ENCODE results near the gene LIMS3.
"Not testable (repeated sequence)": the region's sequence is repeated elsewhere in the genome, so short reads cannot be mapped to it uniquely, and the experiment has no call there.

LIMS3 gene

GRCh38 chr2:109898462-109899336, at the start of gene LIMS3:
Gene LIMS3, plus strand, starts transcription at chr2:109898688. Its CDS starts 41 bp downstream, at chr2:109898729.
- DNase-seq (ENCODE audit: low spot score) = not testable (repeated sequence)

GRCh38 chr2:109871129-109871751, 27.2 kb upstream of the LIMS3 start:
- not testable (repeated sequence) for DNase-seq (ENCODE audit: low spot score)

DNA sequence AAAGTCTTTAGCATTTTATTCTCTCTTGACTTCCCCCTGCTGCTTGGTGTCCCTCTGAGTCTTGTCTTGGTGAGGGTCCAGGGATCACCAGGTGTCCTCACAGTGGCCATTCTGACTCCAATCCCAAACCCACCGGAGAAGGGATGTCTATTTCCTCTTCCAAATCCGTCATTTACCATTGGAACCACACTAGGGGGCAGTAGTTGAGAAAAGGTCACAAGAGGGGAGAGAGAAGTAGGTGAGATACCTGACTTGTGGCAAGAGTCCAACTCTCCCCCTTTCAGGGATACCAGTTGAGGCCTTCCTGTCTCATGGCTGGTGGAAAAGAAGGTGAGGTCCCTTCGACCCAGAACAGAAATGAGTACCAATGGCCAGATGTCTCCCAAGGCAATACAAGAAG, 21.9 kb upstream of the LIMS3 start:
- not testable (repeated sequence) for DNase-seq (ENCODE audit: low spot score)

- DNase-seq (ENCODE audit: low spot score) = not testable (repeated sequence)
Measured at GRCh38 chr2:109882112-109882511, 16.4 kb upstream of the LIMS3 start.

DNA sequence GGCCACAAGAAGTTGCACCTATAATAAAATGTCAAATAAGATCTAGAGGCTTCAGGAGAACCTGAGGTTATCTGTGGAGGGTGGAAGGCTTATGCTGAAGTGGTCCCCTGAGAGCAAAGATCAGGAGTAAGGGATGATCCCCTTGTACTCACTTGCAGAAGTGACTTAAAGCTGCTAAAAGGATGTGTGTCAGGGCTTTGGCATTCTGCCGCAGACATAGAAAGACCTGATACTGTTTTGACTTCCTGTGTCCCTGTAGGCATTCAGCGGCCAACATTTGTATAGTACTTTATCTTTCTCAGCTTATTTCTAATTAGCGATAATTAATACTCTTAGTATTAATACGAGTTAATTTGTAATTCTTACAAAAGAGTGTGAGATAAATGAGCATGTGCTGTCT, 10.1 kb upstream of the LIMS3 start:
- not testable (repeated sequence) for DNase-seq (ENCODE audit: low spot score)

GRCh38 chr2:109889909-109890308, 8.6 kb upstream of the LIMS3 start:
- DNase-seq (ENCODE audit: low spot score) = not testable (repeated sequence)

DNA sequence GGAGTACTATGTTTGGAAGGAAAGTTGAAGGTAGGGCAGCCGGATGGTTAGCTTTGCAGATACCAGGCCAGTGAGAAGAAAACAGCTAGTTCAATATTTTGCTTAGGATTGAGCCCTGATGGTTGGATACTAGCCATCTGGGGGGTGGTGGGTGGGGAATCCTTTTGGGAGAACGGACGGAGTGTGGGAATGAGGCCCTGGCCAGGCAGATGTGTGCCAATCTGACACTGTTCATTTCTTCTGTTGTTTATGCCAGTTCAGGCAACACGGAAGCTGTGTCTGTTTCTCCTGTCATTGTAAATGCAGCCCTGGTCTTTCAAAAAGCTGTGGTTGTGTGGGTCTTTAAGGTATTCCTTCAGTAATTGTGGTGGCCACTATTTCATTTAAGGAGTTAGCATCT, 7.5 kb upstream of the LIMS3 start:
- not testable (repeated sequence) for DNase-seq (ENCODE audit: low spot score)

DNA sequence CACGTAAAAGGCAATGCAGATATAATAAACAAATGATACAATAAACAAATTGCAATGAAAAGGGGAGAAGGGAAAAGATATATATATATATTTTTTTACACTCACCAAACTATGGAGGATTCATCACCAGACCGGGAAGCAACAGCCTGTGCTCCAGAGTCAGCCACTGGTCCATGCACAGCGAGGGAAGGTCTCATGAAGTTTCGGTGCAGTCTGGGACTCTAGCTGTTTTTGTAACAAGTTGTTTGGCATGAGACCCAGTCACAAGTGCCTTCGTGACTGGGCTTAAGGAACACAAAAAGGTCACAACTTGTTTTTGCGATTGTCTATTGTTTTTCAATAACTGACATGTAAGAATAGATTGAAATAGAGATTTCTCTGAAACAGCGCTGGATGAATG, 4.8 kb upstream of the LIMS3 start:
- not testable (repeated sequence) for DNase-seq (ENCODE audit: low spot score)

GRCh38 chr2:109894141-109894540, 4.3 kb upstream of the LIMS3 start:
- DNase-seq (ENCODE audit: low spot score) = not testable (repeated sequence)

GRCh38 chr2:109895090-109895869, 3.2 kb upstream of the LIMS3 start:
- not testable (repeated sequence) for DNase-seq (ENCODE audit: low spot score)

DNA sequence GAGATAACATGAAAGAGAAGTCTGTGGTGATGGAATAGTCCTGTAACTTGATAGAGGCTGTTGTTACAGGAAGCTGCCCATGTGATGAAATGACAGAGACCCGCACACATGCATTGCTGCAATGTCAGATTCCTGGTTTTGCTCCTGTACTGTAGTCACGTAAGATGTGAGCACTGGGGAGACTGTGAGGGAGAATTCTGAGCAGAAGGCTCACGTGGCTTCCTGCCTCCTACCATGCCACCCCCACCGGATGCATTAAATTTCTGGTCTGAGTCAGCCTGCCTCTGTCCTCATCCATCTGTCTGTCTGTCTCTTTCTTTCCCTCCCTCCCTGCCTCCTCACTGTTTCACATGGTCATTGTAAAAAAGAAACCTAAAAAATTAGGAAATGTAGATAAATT, 2.3 kb upstream of the LIMS3 start:
- DNase-seq (ENCODE audit: low spot score) = not testable (repeated sequence)

DNA sequence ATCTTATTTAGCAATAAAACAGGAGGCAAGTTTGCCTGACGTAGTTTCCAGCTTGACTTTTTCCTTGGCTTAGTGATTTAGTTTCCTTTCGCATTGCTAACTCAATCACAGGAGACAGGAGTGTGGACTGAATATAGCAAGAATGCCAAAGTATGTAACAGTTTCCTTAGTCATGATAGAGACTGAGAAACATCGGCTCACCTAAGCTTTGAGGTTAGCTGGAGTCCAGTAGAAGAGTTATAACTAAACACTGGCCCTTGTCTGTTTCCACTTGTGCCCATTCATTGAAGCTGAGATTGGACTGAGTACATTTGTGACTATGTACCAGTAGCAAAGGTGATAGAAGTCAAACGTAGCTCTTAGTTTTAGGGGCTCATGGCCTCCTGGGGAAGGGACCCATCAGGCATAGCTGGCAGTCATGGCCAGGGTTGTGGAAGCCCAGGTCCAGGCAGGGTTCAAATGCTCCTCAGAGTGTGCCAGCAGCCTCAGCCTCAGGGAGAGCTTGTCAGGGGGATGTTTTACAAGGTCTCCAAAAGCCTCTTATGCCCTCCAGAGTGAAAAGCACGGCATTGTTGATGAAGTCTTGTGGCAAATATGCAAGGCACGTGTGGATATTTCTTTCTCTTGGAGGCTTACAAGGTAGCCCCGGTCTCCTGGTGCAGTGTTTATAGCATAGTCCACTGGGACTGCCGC, 573 bp upstream of the LIMS3 start:
- DNase-seq (ENCODE audit: low spot score) = not testable (repeated sequence)

DNA sequence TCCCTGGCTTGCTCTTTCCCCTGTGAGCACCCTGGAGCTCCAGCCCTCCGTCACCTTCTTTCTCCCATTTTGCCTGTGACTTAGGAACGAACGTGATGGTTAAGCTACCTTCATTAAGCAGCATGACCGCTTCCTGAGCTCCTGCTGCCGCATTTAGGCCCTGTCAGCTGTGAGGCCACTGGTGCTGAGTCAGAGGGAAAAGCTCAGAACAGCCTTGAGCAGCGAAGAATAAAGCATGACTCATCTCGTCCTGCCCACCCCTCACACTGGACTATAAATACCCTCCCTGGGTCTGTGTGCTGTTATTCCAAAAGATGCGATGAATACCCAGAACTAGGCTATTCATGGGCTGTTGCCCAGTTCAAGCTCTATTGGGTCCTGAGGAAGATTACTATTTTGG, 7.3 kb downstream of the LIMS3 start:
- not testable (repeated sequence) for DNase-seq (ENCODE audit: low spot score)

DNA sequence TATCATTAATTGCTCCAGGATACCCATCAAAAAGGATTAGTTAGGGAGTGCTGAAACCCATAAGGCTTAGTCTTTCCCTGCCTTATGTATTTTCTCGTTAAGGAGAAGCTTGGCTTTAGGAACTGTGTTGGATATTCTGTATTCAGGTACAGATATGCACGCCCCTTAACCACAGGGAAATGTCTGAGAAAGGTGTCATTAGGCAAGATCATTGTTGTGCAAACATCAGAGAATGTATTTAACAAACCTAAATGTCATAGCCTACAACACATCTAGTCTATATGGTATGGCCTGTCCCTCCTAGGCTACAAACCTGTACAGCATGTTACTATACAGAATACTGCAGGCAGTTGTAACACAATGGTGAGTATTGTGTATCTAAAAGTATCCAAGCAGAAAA, 10.1 kb downstream of the LIMS3 start:
- DNase-seq (ENCODE audit: low spot score) = not testable (repeated sequence)

- not testable (repeated sequence) for DNase-seq (ENCODE audit: low spot score)
Measured at GRCh38 chr2:109910789-109911188, 12.3 kb downstream of the LIMS3 start.

- not testable (repeated sequence) for DNase-seq (ENCODE audit: low spot score)
Measured at GRCh38 chr2:109913911-109914310, 15.4 kb downstream of the LIMS3 start.

DNA sequence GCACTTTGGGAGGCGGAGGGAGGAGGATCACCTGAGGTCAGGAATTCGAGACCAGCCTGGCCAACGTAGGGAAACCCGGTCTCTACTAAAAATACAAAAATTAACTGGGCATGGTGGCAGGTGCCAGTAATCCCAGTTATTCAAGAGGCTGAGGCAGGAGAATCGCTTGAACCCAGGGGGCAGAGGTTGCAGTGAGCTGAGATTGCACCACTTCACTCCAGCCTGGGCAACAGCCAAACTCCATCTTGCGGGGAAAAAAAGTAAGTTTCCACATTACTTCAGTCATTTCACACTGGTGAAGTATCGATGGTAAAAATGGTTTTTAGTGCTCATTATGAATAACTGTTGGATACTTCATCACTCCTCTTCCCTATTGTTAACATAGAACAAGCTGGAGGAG, 16.1 kb downstream of the LIMS3 start:
- not testable (repeated sequence) for DNase-seq (ENCODE audit: low spot score)

- DNase-seq (ENCODE audit: low spot score) = not testable (repeated sequence)
Measured at GRCh38 chr2:109915830-109916229, 17.3 kb downstream of the LIMS3 start.

DNA sequence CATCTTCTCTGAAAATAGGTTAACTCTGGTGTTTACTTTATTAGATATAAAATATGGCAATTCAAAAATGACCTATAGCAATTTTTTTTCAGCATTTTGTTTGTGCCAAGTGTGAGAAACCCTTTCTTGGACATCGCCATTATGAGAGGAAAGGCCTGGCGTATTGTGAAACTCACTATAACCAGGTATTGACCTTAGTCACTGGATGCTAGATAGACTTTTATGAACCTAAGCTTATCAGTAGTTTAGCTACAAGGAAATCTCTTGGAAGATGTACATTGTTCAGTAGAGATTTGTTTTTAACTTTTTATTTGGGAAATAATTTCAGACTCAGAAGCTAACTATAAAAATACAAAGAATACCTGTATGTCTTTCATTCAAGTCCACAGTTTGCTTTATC, 21.7 kb downstream of the LIMS3 start:
- DNase-seq (ENCODE audit: low spot score) = not testable (repeated sequence)

DNA sequence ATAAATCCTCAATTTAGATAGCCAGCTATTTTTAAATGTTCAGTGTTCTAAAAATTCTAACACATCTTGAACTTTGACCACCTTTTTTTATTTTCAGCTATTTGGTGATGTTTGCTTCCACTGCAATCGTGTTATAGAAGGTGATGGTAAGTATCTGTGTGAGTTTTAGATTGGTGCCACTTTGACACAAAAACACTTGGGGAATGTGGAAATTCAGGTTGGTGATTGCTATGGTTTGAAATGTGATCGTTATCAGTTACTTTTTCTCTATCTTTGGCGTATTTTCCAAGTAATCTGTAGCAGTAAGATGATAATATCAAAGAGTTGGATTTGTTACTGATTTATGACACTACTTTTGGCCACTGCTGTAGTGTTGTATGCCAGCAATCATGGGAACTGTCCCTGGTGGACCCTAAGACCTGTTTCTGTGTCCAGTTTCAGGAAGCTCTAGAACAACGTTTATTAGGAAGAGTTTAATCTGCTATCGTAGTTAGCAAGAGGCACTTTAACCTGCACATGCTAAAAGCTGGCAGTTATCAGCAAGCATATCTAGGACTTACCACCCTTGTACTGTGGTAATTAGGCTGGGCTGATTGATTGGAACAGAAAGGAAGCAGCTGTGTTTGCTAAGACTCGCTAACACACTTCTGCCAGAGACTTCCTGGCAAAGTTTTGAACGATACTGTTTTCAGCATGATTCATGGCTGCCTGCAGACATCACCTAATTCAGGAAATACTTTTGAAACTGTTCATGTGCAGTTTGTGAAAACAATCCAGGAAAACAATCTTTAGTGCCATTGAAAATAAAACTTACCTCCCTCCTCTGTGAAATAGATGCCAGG, 23.3 kb downstream of the LIMS3 start:
- DNase-seq (ENCODE audit: low spot score) = not testable (repeated sequence)

DNA sequence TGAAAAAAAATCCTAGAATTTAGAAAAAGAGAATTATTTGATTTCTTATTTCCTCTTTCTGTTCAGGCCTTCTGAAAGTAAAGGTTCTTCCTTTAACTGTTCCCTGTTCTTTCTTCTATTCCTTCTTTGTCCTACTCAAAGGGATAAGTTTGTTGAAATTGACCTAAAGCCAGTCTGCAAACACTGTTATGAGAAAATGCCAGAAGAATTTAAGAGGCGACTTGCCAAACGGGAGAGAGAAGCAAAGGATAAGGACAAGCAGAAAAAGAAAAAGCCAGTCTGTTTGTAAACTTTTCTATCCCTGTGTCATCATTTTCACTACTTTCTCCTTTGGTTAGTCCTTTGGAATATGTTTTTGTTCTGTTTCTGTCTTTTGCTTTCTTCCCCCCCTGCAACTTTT, 26.0 kb downstream of the LIMS3 start:
- DNase-seq (ENCODE audit: low spot score) = not testable (repeated sequence)
